Ramos (cell line): Measurements from ENCODE around the gene SLC17A9.
"Not testable (repeated sequence)": the region's sequence is repeated elsewhere in the genome, so short reads cannot be mapped to it uniquely, and the experiment has no call there.

Experiments
- in situ Hi-C: fragments of 300-500 bp; cut with MboI; formaldehyde crosslinking; loops from one replicate; pipeline ENCODE4 v1.14.3; 2022; ENCODE audit warnings: low sequenced_read_pairs; ENCODE audit not compliant: unreplicated experiment

SLC17A9 gene

GRCh38 chr20:62918831-62919230 is 33.7 kb upstream of the SLC17A9 start:
- in situ Hi-C loops, result no loop called here

- in situ Hi-C loops, result no loop called here
Measured at GRCh38 chr20:62920039-62920645, 32.4 kb upstream of the SLC17A9 start.

- in situ Hi-C loops, result no loop called here
Measured at GRCh38 chr20:62921119-62921687, 31.3 kb upstream of the SLC17A9 start.

GRCh38 chr20:62922451-62922921 is 30.0 kb upstream of the SLC17A9 start:
- in situ Hi-C loops, result no loop called here

- in situ Hi-C loops, result not testable (repeated sequence)
Measured at GRCh38 chr20:62923059-62923668, 29.3 kb upstream of the SLC17A9 start.

- in situ Hi-C loops, result no loop called here
Measured at GRCh38 chr20:62923669-62924441, 28.7 kb upstream of the SLC17A9 start.

- in situ Hi-C loops, result no loop called here
Measured at GRCh38 chr20:62924442-62925075, 27.9 kb upstream of the SLC17A9 start.

GRCh38 chr20:62925076-62925419 is 27.5 kb upstream of the SLC17A9 start:
- in situ Hi-C loops, result no loop called here

GRCh38 chr20:62925420-62926228 is 26.9 kb upstream of the SLC17A9 start:
- in situ Hi-C loops, result no loop called here

GRCh38 chr20:62926229-62927127 is 26.0 kb upstream of the SLC17A9 start, which contains the start of gene DIDO1:
DIDO1 (minus strand) TSS chr20:62926505.
- in situ Hi-C loops, result no loop called here

GRCh38 chr20:62927128-62927705 is 25.3 kb upstream of the SLC17A9 start:
- in situ Hi-C loops, result no loop called here

- in situ Hi-C loops, result no loop called here
Measured at GRCh38 chr20:62928246-62928939, 24.1 kb upstream of the SLC17A9 start.

GRCh38 chr20:62929051-62929538 is 23.4 kb upstream of the SLC17A9 start:
- in situ Hi-C loops, result no loop called here

- in situ Hi-C loops, result no loop called here
Measured at GRCh38 chr20:62931464-62931863, 21.0 kb upstream of the SLC17A9 start.

- in situ Hi-C loops, result no loop called here
Measured at GRCh38 chr20:62933966-62934365, 18.5 kb upstream of the SLC17A9 start.

GRCh38 chr20:62935204-62935967 is 17.1 kb upstream of the SLC17A9 start:
- in situ Hi-C loops, result no loop called here
